Erythroblast (primary cell): Measurements from ENCODE around the gene SLC35F3.
"Not testable (repeated sequence)": the region's sequence is repeated elsewhere in the genome, so short reads cannot be mapped to it uniquely, and the experiment has no call there.

Experiments
- DNase-seq, 2 experiments: peaks; one replicate each; lab custom pipeline; 2025; lab: John Stamatoyannopoulos, UW
- GATA1 ChIP-seq: IDR thresholded peaks from 2 replicates; pipeline ENCODE4 v1.6.1; 2011; ENCODE audit warnings: low read depth, mild to moderate bottlenecking, control low read depth, low read length, moderate library complexity
- POLR2A ChIP-seq: IDR thresholded peaks from 2 replicates; pipeline ENCODE4 v1.6.1; 2011; ENCODE audit warnings: mild to moderate bottlenecking, low read length

Gene SLC35F3

GRCh38 chr1:234296496-234296895, 392.0 kb downstream of the SLC35F3 start:
- TF ChIP-seq GATA1: no peak
- no peak for DNase-seq

GRCh38 chr1:234297668-234298067, 393.2 kb downstream of the SLC35F3 start:
- no peak for DNase-seq
- TF ChIP-seq POLR2A: no peak
- TF ChIP-seq GATA1: no peak

DNA sequence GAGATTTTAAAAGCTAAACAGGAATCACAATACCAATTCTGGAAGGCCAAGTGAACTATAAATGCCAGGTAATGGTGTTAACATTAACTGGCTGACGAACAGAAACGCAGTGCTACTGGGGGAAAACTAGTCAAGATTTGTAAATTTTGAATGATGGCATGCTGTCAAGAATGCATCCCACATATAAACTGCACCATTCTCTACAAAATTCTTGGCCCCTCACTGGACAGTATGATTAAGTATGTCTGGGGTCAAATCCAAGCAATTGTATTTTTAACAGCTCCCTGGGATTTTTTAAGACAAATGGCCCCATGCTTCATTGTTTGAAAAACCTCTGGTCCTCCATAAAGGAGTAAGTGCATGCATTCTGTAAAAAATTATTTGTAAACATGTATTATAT, 395.6 kb downstream of the SLC35F3 start:
- no peak for DNase-seq
- TF ChIP-seq GATA1: no peak
- TF ChIP-seq POLR2A: no peak

GRCh38 chr1:234301663-234302062, 397.2 kb downstream of the SLC35F3 start:
- not testable (repeated sequence) for DNase-seq

DNA sequence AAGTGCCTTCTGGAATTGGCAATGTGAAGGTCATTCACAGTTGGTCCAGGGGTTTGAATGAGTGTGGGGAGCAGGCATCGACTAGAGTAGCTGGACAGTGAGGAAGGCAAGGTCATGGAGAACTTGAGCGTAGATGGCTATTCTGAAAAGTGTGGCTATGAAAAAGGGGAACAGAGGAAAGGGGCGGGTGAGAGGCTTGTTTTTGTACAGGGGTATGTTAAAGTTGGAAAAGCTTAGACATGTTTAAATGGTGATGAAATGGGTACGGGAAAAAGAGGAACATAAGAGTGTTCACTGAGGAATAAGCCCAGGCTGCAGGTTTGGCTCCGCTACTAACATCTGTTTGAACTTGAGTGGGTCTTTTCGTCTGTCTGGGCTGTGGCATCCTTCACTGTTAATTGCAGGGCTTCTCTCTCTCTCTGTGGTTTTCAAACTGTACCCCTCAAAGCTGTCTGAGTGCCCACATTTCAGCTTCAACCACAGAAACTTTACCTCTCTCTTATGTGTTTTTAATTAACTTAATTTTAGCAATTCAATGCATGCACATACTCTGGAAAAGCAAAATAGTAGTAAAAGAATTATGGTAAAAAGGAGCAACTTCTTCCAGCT, 398.0 kb downstream of the SLC35F3 start:
- TF ChIP-seq POLR2A (no peak), GATA1 (no peak)
- DNase-seq: no peak

- no peak for DNase-seq
- TF ChIP-seq GATA1 (no peak), POLR2A (no peak)
Measured at GRCh38 chr1:234303231-234303630, 398.8 kb downstream of the SLC35F3 start.

DNA sequence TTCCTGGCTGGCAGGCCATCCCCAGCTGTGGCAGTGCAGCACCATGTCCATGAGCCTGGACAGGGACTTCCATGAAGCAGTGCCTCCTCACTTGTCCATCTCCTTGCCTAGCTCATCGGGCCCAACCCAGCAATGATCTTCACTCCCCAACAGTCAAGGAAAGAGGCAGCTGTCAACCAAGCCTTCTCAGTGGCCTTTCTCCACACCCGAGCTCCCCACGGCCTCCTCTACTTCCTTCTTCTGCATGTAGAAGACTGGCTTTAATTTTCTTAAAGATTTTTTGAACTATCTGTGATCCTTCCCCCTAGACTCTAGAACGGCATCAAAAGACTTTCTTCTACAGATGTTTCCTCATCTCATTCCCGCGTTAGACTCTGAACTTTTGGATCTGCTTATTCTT, 403.2 kb downstream of the SLC35F3 start:
- TF ChIP-seq GATA1 (no peak), POLR2A (no peak)
- DNase-seq: no peak

DNA sequence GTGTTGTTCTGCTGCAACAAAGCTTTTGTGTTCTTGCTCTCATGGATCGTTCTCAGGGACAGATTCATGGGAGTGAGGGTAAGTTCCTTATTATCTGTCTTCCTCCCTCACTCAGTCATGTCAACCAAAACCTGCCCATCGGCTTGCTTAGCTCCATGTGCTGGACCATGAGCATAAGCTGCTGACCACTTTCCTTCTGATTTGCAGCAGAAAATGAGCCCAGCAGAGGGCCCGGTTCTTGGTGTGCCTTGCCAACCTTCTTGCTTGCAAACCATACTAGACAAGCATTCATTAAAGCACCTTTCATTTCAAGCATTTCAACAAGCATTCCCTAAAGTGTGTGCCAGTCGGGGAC, 404.7 kb downstream of the SLC35F3 start:
- TF ChIP-seq POLR2A (no peak), GATA1 (no peak)
- no peak for DNase-seq

- peak; percentile 47 to 72 for DNase-seq
- TF ChIP-seq POLR2A: no peak
- TF ChIP-seq GATA1: no peak
Measured at GRCh38 chr1:234309598-234310459, 405.4 kb downstream of the SLC35F3 start.

DNA sequence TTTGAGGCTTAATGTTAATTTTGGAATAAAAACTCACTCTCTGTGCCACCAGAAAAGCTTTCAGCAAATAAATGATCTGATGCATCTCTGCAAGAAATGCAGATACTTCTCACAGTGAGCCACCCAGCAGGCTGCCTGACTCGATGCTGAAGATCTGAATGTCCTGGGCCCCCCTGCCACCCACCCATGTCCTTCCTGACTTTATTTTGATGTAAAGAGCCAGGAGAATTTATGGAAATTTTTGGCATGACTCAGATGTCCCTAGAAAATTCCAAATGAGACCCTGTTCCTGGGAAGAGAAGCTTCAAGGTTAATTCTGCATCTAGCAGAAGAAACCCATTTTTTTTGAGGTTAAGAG, 406.0 kb downstream of the SLC35F3 start:
- DNase-seq: no peak
- no peak for TF ChIP-seq POLR2A
- TF ChIP-seq GATA1: no peak

GRCh38 chr1:234311414-234311813, 406.9 kb downstream of the SLC35F3 start:
- no peak for DNase-seq
- TF ChIP-seq POLR2A (no peak), GATA1 (no peak)

DNA sequence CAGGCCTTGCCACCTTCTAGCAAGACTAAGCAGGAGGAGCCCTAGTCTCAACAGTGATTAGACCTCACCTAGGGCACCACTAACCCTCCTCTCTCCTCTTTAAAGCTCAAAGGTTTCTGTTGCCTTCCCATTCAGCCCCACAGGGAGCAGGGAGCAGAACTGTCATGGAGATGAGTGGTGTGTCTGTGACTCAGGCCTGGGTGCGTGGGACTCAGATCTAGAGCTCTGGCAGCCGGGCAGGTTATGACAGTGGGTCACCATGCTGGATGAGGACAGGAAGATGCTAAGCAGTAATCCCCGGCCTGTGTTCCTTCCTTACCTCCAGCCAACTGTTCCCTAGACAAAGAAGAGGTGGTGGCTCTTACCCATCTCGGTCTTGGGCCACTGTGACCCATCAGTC, 408.7 kb downstream of the SLC35F3 start:
- TF ChIP-seq POLR2A (no peak), GATA1 (no peak)
- DNase-seq: no peak

DNA sequence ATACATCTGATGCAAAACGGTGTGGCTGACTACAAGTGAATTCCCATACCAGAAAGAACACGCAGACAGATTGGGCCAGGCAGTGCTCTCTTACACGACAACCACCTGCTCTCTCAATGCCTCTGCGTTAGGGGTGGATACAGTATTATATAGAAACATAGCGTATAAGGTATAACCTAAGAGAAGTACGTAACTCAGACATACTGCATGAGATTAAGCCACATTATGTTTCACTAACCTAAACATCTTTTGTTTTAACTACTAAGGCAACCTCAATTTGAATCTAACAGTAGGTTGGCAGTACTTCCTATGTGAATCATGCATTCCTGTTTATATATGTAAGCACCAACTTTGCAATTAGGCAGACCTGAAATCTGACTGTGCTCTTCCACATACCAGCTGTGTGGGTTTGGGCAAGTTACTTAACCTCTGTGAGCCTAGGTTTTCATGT, 410.6 kb downstream of the SLC35F3 start:
- TF ChIP-seq POLR2A (no peak), GATA1 (no peak)
- no peak for DNase-seq

- no peak for TF ChIP-seq POLR2A
- no peak for TF ChIP-seq GATA1
- DNase-seq: no peak
Measured at GRCh38 chr1:234315588-234315987, 411.1 kb downstream of the SLC35F3 start.

DNA sequence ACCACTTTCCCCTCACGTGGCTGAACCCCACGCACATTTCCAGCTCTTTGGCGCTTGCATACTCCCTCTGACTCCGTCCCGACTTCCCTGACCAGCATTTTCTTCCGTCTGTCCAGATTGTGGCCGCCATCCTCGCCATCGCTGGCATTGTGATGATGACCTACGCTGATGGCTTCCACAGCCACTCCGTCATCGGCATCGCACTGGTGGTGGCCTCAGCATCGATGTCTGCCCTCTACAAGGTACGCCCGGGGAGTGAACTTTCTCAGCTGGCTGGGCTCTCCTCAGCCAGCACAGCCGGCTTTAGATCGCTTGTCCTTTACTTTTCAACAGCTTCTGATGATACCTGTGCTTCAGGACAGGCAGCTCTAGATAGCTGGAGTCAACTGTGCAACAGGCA, 412.0 kb downstream of the SLC35F3 start:
- no peak for DNase-seq
- TF ChIP-seq POLR2A (no peak), GATA1 (no peak)
